H1 (cell line): ENCODE results near the gene AEBP1. TPM values are rescaled to one million over a fixed set of nuclear protein-coding genes. Genes with fewer than 3 reads are reported as not detected.

Source experiments
- CTCF ChIA-PET: fragments of 300-600 bp; sonication (Branson Sonifier 250); formaldehyde crosslinking; loops from one replicate; lab custom pipeline; 2021; ENCODE audit not compliant: partially characterized antibody; lab: Charles Lee
- POLR2A ChIA-PET: fragments of 300-600 bp; sonication (Branson Sonifier 250); formaldehyde crosslinking; loops from one replicate; lab custom pipeline; 2021; ENCODE audit warnings: inconsistent platforms; ENCODE audit not compliant: partially characterized antibody; lab: Charles Lee
- DNase-seq, 2 experiments: peaks; one replicate each; pipeline versions ENCODE4 v3.0.0 to v3.0.0-alpha.2; 2010 to 2022; ENCODE audit warnings: low spot score in 2 of 2, low read depth in 1 of 2, mixed read lengths in 1 of 2
- FAIRE-seq: peaks from 2 replicates; lab custom pipeline; 2011; peaks lifted over from hg19 to GRCh38; lab: Jason Lieb, UNC
- H2AFZ ChIP-seq: 2 replicates; pipeline ENCODE4 v1.8.1; 2012; ENCODE audit warnings: low read length, inconsistent platforms
- H2AK5ac ChIP-seq: 2 replicates; pipeline ENCODE4 v1.6.1; 2013; ENCODE audit warnings: low read depth, low read length
- H2BK120ac ChIP-seq: replicated peaks from 2 replicates; pipeline ENCODE3; 2013; ENCODE audit warnings: low read depth, low read length, inconsistent platforms
- H2BK12ac ChIP-seq: 2 replicates; pipeline ENCODE4 v1.6.1; 2013; ENCODE audit warnings: low read depth, low read length
- H2BK15ac ChIP-seq: 2 replicates; pipeline ENCODE4 v1.6.1; 2013; ENCODE audit warnings: low read length
- H2BK20ac ChIP-seq: 2 replicates; pipeline ENCODE4 v1.6.1; 2013; ENCODE audit warnings: low read length
- H2BK5ac ChIP-seq: 2 replicates; pipeline ENCODE4 v1.6.1; 2013; ENCODE audit warnings: low read depth, low read length
- H3K14ac ChIP-seq: 2 replicates; pipeline ENCODE4 v1.6.1; 2013; ENCODE audit warnings: inconsistent platforms; ENCODE audit not compliant: insufficient read length
- H3K18ac ChIP-seq: 2 replicates; pipeline ENCODE4 v1.6.1; 2013; ENCODE audit warnings: low read length; ENCODE audit errors: extremely low read depth
- H3K23ac ChIP-seq: 2 replicates; pipeline ENCODE4 v1.6.1; 2013; ENCODE audit warnings: inconsistent platforms; ENCODE audit not compliant: insufficient read length
- H3K23me2 ChIP-seq: 2 replicates; pipeline ENCODE4 v1.6.1; 2013; ENCODE audit warnings: low read depth, low read length
- H3K27ac ChIP-seq: 2 replicates; pipeline ENCODE4 v1.6.1; 2011; ENCODE audit warnings: low read depth, low read length, inconsistent platforms
- H3K27me3 ChIP-seq, 4 experiments: replicated peaks in 1 of 4; 1 replicate in 1 of 4; 2 replicates in 3 of 4; pipeline versions ENCODE4 v1.6.1 to v1.8.1; 2011 to 2013; ENCODE audit warnings: low read length in 3 of 4, mild to moderate bottlenecking in 3 of 4, inconsistent platforms in 2 of 4, mixed read lengths in 2 of 4, moderate library complexity in 1 of 4; ENCODE audit not compliant: control insufficient read depth in 3 of 4, insufficient read depth in 3 of 4; ENCODE audit errors: extremely low read depth in 1 of 4
- H3K36me3 ChIP-seq, 4 experiments: 2 replicates each; pipeline versions ENCODE4 v1.6.1 to v1.8.1; 2011 to 2013; ENCODE audit warnings: mild to moderate bottlenecking in 4 of 4, low read length in 3 of 4, moderate library complexity in 2 of 4, control low read depth in 1 of 4, inconsistent platforms in 1 of 4; ENCODE audit not compliant: insufficient read depth in 4 of 4, control insufficient read depth in 2 of 4
- H3K4ac ChIP-seq: replicated peaks from 2 replicates; pipeline ENCODE3; 2013; ENCODE audit warnings: low read length, low read depth, mixed read lengths, inconsistent platforms; ENCODE audit not compliant: insufficient read length
- H3K4me1 ChIP-seq, 4 experiments: replicated peaks in 1 of 4; 1 replicate in 1 of 4; 2 replicates in 3 of 4; pipeline versions ENCODE4 v1.6.1 to v1.8.1; 2011 to 2013; ENCODE audit warnings: low read length in 3 of 4, inconsistent platforms in 2 of 4, mixed read lengths in 1 of 4; ENCODE audit not compliant: insufficient read depth in 4 of 4, control insufficient read depth in 3 of 4
- H3K4me2 ChIP-seq, 2 experiments: 2 replicates each; pipeline versions ENCODE4 v1.6.1 to v1.8.1; 2011 to 2013; ENCODE audit warnings: low read depth in 2 of 2, low read length in 2 of 2, control low read depth in 1 of 2, inconsistent platforms in 1 of 2, mild to moderate bottlenecking in 1 of 2; ENCODE audit not compliant: insufficient read depth in 1 of 2
- H3K4me3 ChIP-seq, 4 experiments: fragments of 200-600, 300-600 bp in 1 of 4; sonication (generic), shearing (Covaris generic), sonication (Bioruptor Twin) in 1 of 4; 2 replicates each; pipeline versions ENCODE4 v1.5.1 to v1.8.1; 2011 to 2016; ENCODE audit warnings: low read length in 4 of 4, low read depth in 3 of 4, control low read depth in 2 of 4, inconsistent platforms in 2 of 4, mild to moderate bottlenecking in 2 of 4, mixed read lengths in 1 of 4, moderate library complexity in 1 of 4; ENCODE audit not compliant: insufficient read depth in 2 of 4; ENCODE audit errors: extremely low read depth in 1 of 4
- H3K56ac ChIP-seq: replicated peaks from 2 replicates; pipeline ENCODE3; 2013; ENCODE audit warnings: low read depth, mild to moderate bottlenecking, mixed read lengths, low read length, inconsistent platforms; ENCODE audit not compliant: insufficient read length
- H3K79me1 ChIP-seq: 2 replicates; pipeline ENCODE4 v1.6.1; 2013; ENCODE audit warnings: low read depth, low read length, control low read depth
- H3K79me2 ChIP-seq, 2 experiments: 2 replicates each; pipeline versions ENCODE4 v1.6.1 to v1.8.1; 2012 to 2013; ENCODE audit warnings: low read length in 2 of 2, mild to moderate bottlenecking in 2 of 2, inconsistent platforms in 1 of 2; ENCODE audit not compliant: insufficient read depth in 2 of 2, control insufficient read depth in 1 of 2
- H3K9ac ChIP-seq, 4 experiments: replicated peaks in 1 of 4; 1 replicate in 1 of 4; 2 replicates in 3 of 4; pipeline versions ENCODE4 v1.6.1 to v1.8.1; 2011 to 2013; ENCODE audit warnings: low read depth in 3 of 4, low read length in 3 of 4, control low read depth in 2 of 4, mild to moderate bottlenecking in 2 of 4, moderate library complexity in 2 of 4, inconsistent platforms in 1 of 4; ENCODE audit errors: extremely low read depth in 1 of 4
- H3K9me3 ChIP-seq, 2 experiments: 2 replicates each; pipeline versions ENCODE4 v1.6.1 to v1.8.1; 2012 to 2013; ENCODE audit warnings: mild to moderate bottlenecking in 2 of 2, moderate library complexity in 2 of 2, control low read depth in 1 of 2, inconsistent platforms in 1 of 2, low read depth in 1 of 2, low read length in 1 of 2, mixed read lengths in 1 of 2; ENCODE audit not compliant: insufficient read depth in 2 of 2
- H4K20me1 ChIP-seq, 2 experiments: replicated peaks in 1 of 2; 2 replicates each; pipeline versions ENCODE3 to v1.8.1; 2011 to 2013; ENCODE audit warnings: inconsistent platforms in 2 of 2, low read length in 2 of 2, mild to moderate bottlenecking in 1 of 2; ENCODE audit not compliant: insufficient read depth in 2 of 2, control insufficient read depth in 1 of 2
- H4K5ac ChIP-seq: 2 replicates; pipeline ENCODE4 v1.6.1; 2013; ENCODE audit warnings: low read length, low read depth, mixed read lengths, inconsistent platforms; ENCODE audit not compliant: insufficient read length
- H4K8ac ChIP-seq: 2 replicates; pipeline ENCODE4 v1.8.0; 2013; ENCODE audit warnings: mild to moderate bottlenecking, moderate library complexity, low read length, inconsistent platforms; ENCODE audit not compliant: insufficient read depth; ENCODE audit errors: extremely low read depth
- H4K91ac ChIP-seq: replicated peaks from 2 replicates; pipeline ENCODE3; 2013; ENCODE audit warnings: low read length, mixed read lengths, inconsistent platforms; ENCODE audit not compliant: insufficient read length
- EGR1 ChIP-seq: IDR thresholded peaks from 2 replicates; pipeline ENCODE4 v1.6.1; 2011; ENCODE audit warnings: low read depth, low read length, borderline replicate concordance
- GABPA ChIP-seq: IDR thresholded peaks from 2 replicates; pipeline ENCODE4 v1.6.1; 2011; ENCODE audit warnings: mild to moderate bottlenecking, low read length, moderate library complexity, borderline replicate concordance; ENCODE audit not compliant: insufficient read depth
- POU5F1 ChIP-seq: IDR thresholded peaks from 2 replicates; pipeline ENCODE4 v1.6.1; 2011; ENCODE audit warnings: low read depth, mild to moderate bottlenecking, low read length, moderate library complexity
- RAD21 ChIP-seq, 2 experiments: IDR thresholded peaks in 1 of 2; conservative IDR thresholded peaks in 1 of 2; 2 replicates each; pipeline ENCODE4 v1.6.1; 2011; ENCODE audit warnings: low read depth in 2 of 2, low read length in 2 of 2, improper control_type of control experiment in 1 of 2, inconsistent platforms in 1 of 2, mild to moderate bottlenecking in 1 of 2, moderate library complexity in 1 of 2
- RFX5 ChIP-seq: IDR thresholded peaks from 2 replicates; pipeline ENCODE4 v1.6.1; 2011; ENCODE audit warnings: low read depth, low read length, improper control_type of control experiment, borderline replicate concordance
- TEAD4 ChIP-seq: IDR thresholded peaks from 2 replicates; pipeline ENCODE4 v1.6.1; 2012; ENCODE audit warnings: low read depth, low read length, inconsistent platforms, mixed read lengths
- WGBS, 2 experiments: shearing (Covaris generic) in 1 of 2; methylation state at CpG; one replicate each; pipeline versions ENCODE4 v1.1.6 to v1.1.7; 2013 to 2015; ENCODE audit warnings: low lambda C conversion rate in 2 of 2, mixed read lengths in 2 of 2, inconsistent platforms in 1 of 2, low coverage in 1 of 2, missing lambda C conversion rate in 1 of 2; ENCODE audit not compliant: insufficient replicate concordance in 2 of 2, insufficient coverage in 1 of 2, insufficient read length in 1 of 2; ENCODE audit errors: extremely low coverage in 1 of 2, missing lambda C conversion rate in 1 of 2; 5-methylcytosine and 5-hydroxymethylcytosine counted together
- polyA plus RNA-seq, 7 experiments: library from polyadenylated mRNA; depleted of rRNA in 3 of 7; stranded (reverse) in 5 of 7; unstranded in 2 of 7; fragments of >200 nt in 5 of 7; fragments of 200-250 nt in 2 of 7; gene quantifications; 1 replicate in 5 of 7; 2 replicates in 1 of 7; 4 replicates in 1 of 7; pipeline versions ENCODE4 v1.2.1 to v1.2.3, GENCODE V29; 2011 to 2013; ENCODE audit warnings: missing spikeins in 2 of 7, mixed read lengths in 2 of 7
- total RNA-seq: library from RNA; stranded (reverse); fragmentation: NEBNext Ultra II Directional; extraction: Animal tissue kit (Norgen Biotek cat#: 25700); gene quantifications from 2 replicates; pipeline ENCODE4 v1.2.1, GENCODE V29; 2021
- TF ChIP-seq, protein P1 (sequence below): IDR thresholded peaks from 2 replicates; pipeline ENCODE4 v1.6.1; 2011; ENCODE audit warnings: low read depth, mild to moderate bottlenecking, low read length; ENCODE audit not compliant: insufficient read depth
- TF ChIP-seq, protein P2 (sequence below): IDR thresholded peaks from 2 replicates; pipeline ENCODE4 v1.6.1; 2012; ENCODE audit warnings: low read length, inconsistent platforms

AEBP1 gene
- total and polyA plus RNA-seq, 2 of the 8 experiments (the other 6 are each of a cell fraction or from before 2014, with no cell fraction given): 10.4 to 41.2 TPM

- Histone ChIP-seq H3K9me3 (no peaks in the 10 kb centered on the region), H3K4ac (no peak overlapping the region), H2BK120ac (no peak overlapping the region), H2BK5ac (no peak overlapping the region), H3K23ac (no peak overlapping the region), H2BK15ac (peak overlapping the region; percentile 72; the same call in 1 of the 2 replicates), H3K79me1 (no peaks in the 10 kb centered on the region), H4K20me1 (no peaks in the 10 kb centered on the region), H3K4me1 (no peaks in the 10 kb centered on the region; a peak in 1 of 7 replicates), H3K56ac (no peak overlapping the region), H3K4me2 (no peak overlapping the region), H2AFZ (no peak overlapping the region; the same call in 1 of the 2 replicates), H3K18ac (no peak overlapping the region), H3K79me2 (no peaks in the 10 kb centered on the region), H3K27ac (no peak overlapping the region), H2AK5ac (no peak overlapping the region), H3K23me2 (peaks cover 4% of the 10 kb centered on the region; the same call in 1 of the 2 replicates), H3K14ac (no peak overlapping the region), H4K91ac (no peak overlapping the region), H2BK20ac (no peak overlapping the region), H3K9ac (no peak overlapping the region), H4K8ac (0 out of 2 replicates have a peak overlapping the region, but pooled peaks have one; percentile 5), H3K27me3 (no peaks in the 10 kb centered on the region; a peak in 2 of 7 replicates), H4K5ac (no peak overlapping the region), H2BK12ac (peak overlapping the region; percentile 2; the same call in 1 of the 2 replicates), H3K36me3 (peaks cover 0 to 3% (median 2%) of the 10 kb centered on the region in 4 experiments; a peak in 4 of 8 replicates), H3K4me3 (no peak overlapping the region)
- ChIA-PET CTCF (interaction anchor here (0.8 to 1.4 kb wide), 2 partner anchors 13 to 28 kb away, joined by 3 to 4 read pairs; no protein-coding TSS in a partner anchor), POLR2A (no interaction called here)
- WGBS, 2 experiments: 81% methylated on average over 3 of the region's 3 CpGs; no CpG with 5 or more reads in 1 of the 2 experiments
- TF ChIP-seq GABPA (no peak), POU5F1 (no peak), TEAD4 (no peak), EGR1 (no peak), RFX5 (no peak), RAD21 (IDR thresholded peaks at IDR 0.05 in 1 of 2, conservative IDR thresholded peaks at IDR 0.05 in 1 of 2; ENCODE audit: low read depth in 2 of 2, low read length in 2 of 2) (no peak)
- TF ChIP-seq, protein P1, sequence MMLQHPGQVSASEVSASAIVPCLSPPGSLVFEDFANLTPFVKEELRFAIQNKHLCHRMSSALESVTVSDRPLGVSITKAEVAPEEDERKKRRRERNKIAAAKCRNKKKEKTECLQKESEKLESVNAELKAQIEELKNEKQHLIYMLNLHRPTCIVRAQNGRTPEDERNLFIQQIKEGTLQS: no peak
- TF ChIP-seq, protein P2, sequence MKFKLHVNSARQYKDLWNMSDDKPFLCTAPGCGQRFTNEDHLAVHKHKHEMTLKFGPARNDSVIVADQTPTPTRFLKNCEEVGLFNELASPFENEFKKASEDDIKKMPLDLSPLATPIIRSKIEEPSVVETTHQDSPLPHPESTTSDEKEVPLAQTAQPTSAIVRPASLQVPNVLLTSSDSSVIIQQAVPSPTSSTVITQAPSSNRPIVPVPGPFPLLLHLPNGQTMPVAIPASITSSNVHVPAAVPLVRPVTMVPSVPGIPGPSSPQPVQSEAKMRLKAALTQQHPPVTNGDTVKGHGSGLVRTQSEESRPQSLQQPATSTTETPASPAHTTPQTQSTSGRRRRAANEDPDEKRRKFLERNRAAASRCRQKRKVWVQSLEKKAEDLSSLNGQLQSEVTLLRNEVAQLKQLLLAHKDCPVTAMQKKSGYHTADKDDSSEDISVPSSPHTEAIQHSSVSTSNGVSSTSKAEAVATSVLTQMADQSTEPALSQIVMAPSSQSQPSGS: no peak
- DNase-seq (no peak), FAIRE-seq (no peak)
These were observed 20.3 kb upstream of the AEBP1 start for GRCh38 chr7:44083796-44084195.
